Measurements from ENCODE around the gene SEPTIN10.

DNA sequence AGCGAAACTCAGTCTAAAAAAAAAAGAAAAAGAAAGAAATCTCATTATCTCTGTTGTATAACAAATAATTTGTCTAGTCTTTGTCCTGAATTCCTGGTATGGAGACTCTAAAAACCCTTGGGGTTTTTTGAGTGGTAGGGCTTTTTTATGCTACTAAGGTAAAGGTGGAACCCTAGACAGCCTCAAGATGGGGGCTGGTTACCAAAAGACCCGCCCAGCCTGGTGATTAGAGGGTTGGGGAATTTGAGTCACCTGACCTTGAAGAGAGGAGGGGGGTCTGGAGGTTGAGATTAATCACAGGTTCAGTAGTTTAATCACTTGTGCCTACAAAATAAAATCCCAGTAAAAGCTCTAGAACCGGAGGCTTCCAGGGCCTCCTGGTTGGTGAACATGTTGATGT is 18.0 kb upstream of the SEPTIN10 start:
- no peak for TF ChIP-seq ZNF331 (CRISPR knock-in tag; IDR thresholded peaks at IDR 0.05; ENCODE audit: low read depth)
- TF ChIP-seq, protein P1, sequence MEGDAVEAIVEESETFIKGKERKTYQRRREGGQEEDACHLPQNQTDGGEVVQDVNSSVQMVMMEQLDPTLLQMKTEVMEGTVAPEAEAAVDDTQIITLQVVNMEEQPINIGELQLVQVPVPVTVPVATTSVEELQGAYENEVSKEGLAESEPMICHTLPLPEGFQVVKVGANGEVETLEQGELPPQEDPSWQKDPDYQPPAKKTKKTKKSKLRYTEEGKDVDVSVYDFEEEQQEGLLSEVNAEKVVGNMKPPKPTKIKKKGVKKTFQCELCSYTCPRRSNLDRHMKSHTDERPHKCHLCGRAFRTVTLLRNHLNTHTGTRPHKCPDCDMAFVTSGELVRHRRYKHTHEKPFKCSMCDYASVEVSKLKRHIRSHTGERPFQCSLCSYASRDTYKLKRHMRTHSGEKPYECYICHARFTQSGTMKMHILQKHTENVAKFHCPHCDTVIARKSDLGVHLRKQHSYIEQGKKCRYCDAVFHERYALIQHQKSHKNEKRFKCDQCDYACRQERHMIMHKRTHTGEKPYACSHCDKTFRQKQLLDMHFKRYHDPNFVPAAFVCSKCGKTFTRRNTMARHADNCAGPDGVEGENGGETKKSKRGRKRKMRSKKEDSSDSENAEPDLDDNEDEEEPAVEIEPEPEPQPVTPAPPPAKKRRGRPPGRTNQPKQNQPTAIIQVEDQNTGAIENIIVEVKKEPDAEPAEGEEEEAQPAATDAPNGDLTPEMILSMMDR (conservative IDR thresholded peaks at IDR 0.05; ENCODE audit: low read depth in 2 of 2): no peak
- TF ChIP-seq, protein P2, sequence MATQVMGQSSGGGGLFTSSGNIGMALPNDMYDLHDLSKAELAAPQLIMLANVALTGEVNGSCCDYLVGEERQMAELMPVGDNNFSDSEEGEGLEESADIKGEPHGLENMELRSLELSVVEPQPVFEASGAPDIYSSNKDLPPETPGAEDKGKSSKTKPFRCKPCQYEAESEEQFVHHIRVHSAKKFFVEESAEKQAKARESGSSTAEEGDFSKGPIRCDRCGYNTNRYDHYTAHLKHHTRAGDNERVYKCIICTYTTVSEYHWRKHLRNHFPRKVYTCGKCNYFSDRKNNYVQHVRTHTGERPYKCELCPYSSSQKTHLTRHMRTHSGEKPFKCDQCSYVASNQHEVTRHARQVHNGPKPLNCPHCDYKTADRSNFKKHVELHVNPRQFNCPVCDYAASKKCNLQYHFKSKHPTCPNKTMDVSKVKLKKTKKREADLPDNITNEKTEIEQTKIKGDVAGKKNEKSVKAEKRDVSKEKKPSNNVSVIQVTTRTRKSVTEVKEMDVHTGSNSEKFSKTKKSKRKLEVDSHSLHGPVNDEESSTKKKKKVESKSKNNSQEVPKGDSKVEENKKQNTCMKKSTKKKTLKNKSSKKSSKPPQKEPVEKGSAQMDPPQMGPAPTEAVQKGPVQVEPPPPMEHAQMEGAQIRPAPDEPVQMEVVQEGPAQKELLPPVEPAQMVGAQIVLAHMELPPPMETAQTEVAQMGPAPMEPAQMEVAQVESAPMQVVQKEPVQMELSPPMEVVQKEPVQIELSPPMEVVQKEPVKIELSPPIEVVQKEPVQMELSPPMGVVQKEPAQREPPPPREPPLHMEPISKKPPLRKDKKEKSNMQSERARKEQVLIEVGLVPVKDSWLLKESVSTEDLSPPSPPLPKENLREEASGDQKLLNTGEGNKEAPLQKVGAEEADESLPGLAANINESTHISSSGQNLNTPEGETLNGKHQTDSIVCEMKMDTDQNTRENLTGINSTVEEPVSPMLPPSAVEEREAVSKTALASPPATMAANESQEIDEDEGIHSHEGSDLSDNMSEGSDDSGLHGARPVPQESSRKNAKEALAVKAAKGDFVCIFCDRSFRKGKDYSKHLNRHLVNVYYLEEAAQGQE (IDR thresholded peaks at IDR 0.05; ENCODE audit: unreplicated experiment): no peak
- TF ChIP-seq POLR2AphosphoS5 (IDR thresholded peaks at IDR 0.05; ENCODE audit: low read depth): no peak
